HEK293T (cell line): ENCODE measurements around the gene GREM2.

ENCODE experiments used
- FOXM1 ChIP-seq: fragments of 450-650 bp; IDR thresholded peaks from 2 replicates; pipeline ENCODE4 v1.6.1; 2017; ENCODE audit warnings: mild to moderate bottlenecking, borderline replicate concordance
- NFRKB ChIP-seq: fragments of 450-650 bp; IDR thresholded peaks from 2 replicates; pipeline ENCODE4 v1.6.1; 2016; ENCODE audit warnings: mild to moderate bottlenecking, moderate library complexity
- ZNF384 ChIP-seq: fragments of 450-650 bp; IDR thresholded peaks from 2 replicates; pipeline ENCODE4 v1.6.1; 2016

DNA sequence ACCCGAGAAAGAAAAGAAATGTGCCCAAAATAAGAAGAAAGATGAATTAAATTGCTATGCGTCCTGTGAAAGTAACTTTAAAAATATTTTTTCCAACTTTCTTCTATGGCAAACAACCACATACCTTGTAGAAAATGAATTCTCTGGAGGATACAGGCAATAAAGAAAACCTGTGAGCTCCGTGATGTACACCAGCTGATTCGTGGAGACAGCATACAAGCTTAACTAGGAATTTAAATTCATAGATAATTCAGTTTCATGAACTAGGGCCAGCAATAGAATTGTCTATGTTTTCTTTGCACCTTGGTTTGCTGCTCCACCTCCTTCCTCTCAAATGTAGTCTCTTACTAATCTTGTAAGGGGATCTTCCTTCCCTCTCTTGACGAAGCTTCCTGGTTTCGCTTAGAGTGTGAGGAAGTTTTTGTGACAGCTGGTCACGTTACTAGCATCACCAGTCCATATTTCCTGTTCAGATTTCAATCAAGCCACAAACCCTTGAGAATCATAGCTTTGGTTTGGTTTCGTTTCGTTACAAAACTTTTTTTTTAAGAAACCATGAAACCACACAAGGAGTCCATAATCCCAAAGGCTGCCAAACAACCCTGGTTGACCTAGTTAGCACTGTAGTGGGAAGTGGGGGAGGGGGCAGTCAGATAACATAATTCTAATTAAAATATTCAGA, 35.8 kb downstream of the GREM2 start:
- TF ChIP-seq ZNF384, result no peak
- TF ChIP-seq NFRKB, result no peak
- TF ChIP-seq FOXM1, result no peak
